LNCAP (cell line): ENCODE data around the gene SH3BP2.

Source experiments
- CTCF ChIP-seq: fragments of 450-650 bp; IDR thresholded peaks from 2 replicates; pipeline ENCODE4 v1.5.1; 2017; ENCODE audit warnings: mild to moderate bottlenecking

SH3BP2 gene

GRCh38 chr4:2802618-2803531, 10.0 kb downstream of the SH3BP2 start:
- no peak for TF ChIP-seq CTCF

- TF ChIP-seq CTCF = no peak
These were observed 11.0 kb downstream of the SH3BP2 start for GRCh38 chr4:2803624-2804448.

GRCh38 chr4:2804449-2804972, 11.6 kb downstream of the SH3BP2 start:
- TF ChIP-seq CTCF = no peak

- no peak for TF ChIP-seq CTCF
These were observed 12.2 kb downstream of the SH3BP2 start for GRCh38 chr4:2804973-2805501.

GRCh38 chr4:2805712-2806389, 13.0 kb downstream of the SH3BP2 start:
- no peak for TF ChIP-seq CTCF

- no peak for TF ChIP-seq CTCF
These were observed 13.8 kb downstream of the SH3BP2 start for GRCh38 chr4:2806390-2807355.
